ENCODE results near the gene SLC8A2.

GRCh38 chr19:47380559-47380958 is 91.1 kb downstream of the SLC8A2 start:
- TF ChIP-seq ZNF274 (IDR thresholded peaks at IDR 0.05; ENCODE audit: insufficient read depth, insufficient read length) (no peak), EP300 (IDR thresholded peaks at IDR 0.05; ENCODE audit: borderline replicate concordance in 1 of 2, control insufficient read depth in 1 of 2, low read depth in 2 of 2, low read length in 2 of 2) (no peak), LARP7 (IDR thresholded peaks at IDR 0.05) (no peak), RAD51 (IDR thresholded peaks at IDR 0.05) (no peak), POLR2AphosphoS5 (IDR thresholded peaks at IDR 0.05; ENCODE audit: low read length) (no peak), CHD4 (IDR thresholded peaks at IDR 0.05) (no peak), FOS (IDR thresholded peaks at IDR 0.05; ENCODE audit: borderline replicate concordance, extremely low read depth, insufficient read length) (no peak), SMC3 (IDR thresholded peaks at IDR 0.05; ENCODE audit: borderline replicate concordance, low read length) (no peak)
- TF ChIP-seq, protein P1, sequence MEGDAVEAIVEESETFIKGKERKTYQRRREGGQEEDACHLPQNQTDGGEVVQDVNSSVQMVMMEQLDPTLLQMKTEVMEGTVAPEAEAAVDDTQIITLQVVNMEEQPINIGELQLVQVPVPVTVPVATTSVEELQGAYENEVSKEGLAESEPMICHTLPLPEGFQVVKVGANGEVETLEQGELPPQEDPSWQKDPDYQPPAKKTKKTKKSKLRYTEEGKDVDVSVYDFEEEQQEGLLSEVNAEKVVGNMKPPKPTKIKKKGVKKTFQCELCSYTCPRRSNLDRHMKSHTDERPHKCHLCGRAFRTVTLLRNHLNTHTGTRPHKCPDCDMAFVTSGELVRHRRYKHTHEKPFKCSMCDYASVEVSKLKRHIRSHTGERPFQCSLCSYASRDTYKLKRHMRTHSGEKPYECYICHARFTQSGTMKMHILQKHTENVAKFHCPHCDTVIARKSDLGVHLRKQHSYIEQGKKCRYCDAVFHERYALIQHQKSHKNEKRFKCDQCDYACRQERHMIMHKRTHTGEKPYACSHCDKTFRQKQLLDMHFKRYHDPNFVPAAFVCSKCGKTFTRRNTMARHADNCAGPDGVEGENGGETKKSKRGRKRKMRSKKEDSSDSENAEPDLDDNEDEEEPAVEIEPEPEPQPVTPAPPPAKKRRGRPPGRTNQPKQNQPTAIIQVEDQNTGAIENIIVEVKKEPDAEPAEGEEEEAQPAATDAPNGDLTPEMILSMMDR (IDR thresholded peaks at IDR 0.05 in 2 of 3, conservative IDR thresholded peaks at IDR 0.05 in 1 of 3; ENCODE audit: control insufficient read depth in 2 of 3, extremely low read depth in 1 of 3, insufficient read depth in 1 of 3, low read depth in 3 of 3, low read length in 3 of 3): no peak
- TF ChIP-seq, protein P2, sequence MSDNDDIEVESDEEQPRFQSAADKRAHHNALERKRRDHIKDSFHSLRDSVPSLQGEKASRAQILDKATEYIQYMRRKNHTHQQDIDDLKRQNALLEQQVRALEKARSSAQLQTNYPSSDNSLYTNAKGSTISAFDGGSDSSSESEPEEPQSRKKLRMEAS (IDR thresholded peaks at IDR 0.05; ENCODE audit: low read depth, low read length): no peak
